SK-N-SH treated with all-trans-retinoic acid at 6 μM for 48 hours (cell line): Measurements from ENCODE around the gene ZFP36.

Source experiments
- BACH2 ChIP-seq: fragments of 250-450 bp; sonication (Bioruptor Pico); IDR thresholded peaks from 2 replicates; pipeline ENCODE4 v1.9.0; 2021; ENCODE audit warnings: mild to moderate bottlenecking, borderline replicate concordance
- CSDC2 ChIP-seq: fragments of 250-450 bp; sonication (Bioruptor Pico); IDR thresholded peaks from 2 replicates; pipeline ENCODE4 v1.5.0; 2020; ENCODE audit warnings: mild to moderate bottlenecking, moderate library complexity
- RARB ChIP-seq: fragments of 250-450 bp; sonication (Bioruptor Pico); IDR thresholded peaks from 2 replicates; pipeline ENCODE4 v1.8.0; 2021; ENCODE audit warnings: mild to moderate bottlenecking, moderate library complexity
- ZFP3 ChIP-seq: fragments of 250-450 bp; sonication (Bioruptor Pico); IDR thresholded peaks from 2 replicates; pipeline ENCODE4 v1.5.0; 2020; ENCODE audit warnings: mild to moderate bottlenecking, moderate library complexity
- ZFP30 ChIP-seq: fragments of 450-650 bp; formaldehyde crosslinking; IDR thresholded peaks from 2 replicates; pipeline ENCODE4 v1.5.0; 2022; ENCODE audit warnings: mild to moderate bottlenecking, moderate library complexity
- ZNF565 ChIP-seq: fragments of 450-650 bp; formaldehyde crosslinking; conservative IDR thresholded peaks from 2 replicates; pipeline ENCODE4 v1.5.0; 2020; ENCODE audit warnings: low read depth, mild to moderate bottlenecking, moderate library complexity
- TF ChIP-seq, protein P1 (sequence below): fragments of 250-450 bp; sonication (Bioruptor Pico); IDR thresholded peaks from 2 replicates; pipeline ENCODE4 v1.5.1; 2020; ENCODE audit warnings: low read depth, mild to moderate bottlenecking, moderate library complexity
- TF ChIP-seq, protein P2 (sequence below): fragments of 250-450 bp; sonication (Bioruptor Pico); IDR thresholded peaks from 2 replicates; pipeline ENCODE4 v1.8.0; 2021; ENCODE audit warnings: low read depth, mild to moderate bottlenecking, moderate library complexity, borderline replicate concordance
- TF ChIP-seq, protein P3 (sequence below): fragments of 250-450 bp; sonication (Bioruptor Pico); IDR thresholded peaks from 2 replicates; pipeline ENCODE4 v1.8.0; 2020; ENCODE audit warnings: mild to moderate bottlenecking, moderate library complexity, borderline replicate concordance

DNA sequence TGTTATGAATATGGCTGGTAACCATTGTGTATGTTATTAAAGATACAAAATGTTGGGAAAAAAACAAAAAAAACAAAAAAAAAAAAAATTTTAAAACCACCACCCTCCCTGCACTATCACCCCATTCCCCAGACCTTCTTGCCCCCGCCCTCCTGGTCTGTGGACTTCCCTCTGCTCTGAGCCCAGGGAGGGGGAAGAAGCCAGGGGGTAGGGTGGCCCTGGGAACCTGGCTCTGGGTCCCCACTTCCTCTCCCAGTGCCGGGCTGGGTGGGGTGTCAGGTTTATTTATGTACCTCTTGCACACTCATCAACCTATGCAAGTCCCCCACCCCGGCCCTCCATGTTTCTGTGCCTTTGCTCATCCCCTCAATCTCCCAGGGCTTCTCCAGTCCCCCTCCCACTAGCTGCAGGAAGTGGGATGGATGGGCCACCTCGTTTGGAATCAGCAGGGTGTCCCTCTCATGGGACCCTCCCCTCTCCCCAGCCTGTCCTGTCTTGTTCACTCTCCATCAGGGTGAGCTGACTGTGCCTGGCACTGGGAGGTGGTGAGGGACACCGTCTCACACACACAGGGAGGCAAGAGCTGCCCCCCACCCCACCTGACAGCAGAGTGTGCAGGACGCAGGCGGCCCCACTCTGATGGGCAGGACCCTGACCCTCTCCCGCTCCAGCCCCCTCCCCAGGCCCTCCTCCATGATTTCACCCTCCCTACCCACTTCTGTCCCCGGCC, 21.6 kb upstream of the ZFP36 start:
- TF ChIP-seq, protein P1, sequence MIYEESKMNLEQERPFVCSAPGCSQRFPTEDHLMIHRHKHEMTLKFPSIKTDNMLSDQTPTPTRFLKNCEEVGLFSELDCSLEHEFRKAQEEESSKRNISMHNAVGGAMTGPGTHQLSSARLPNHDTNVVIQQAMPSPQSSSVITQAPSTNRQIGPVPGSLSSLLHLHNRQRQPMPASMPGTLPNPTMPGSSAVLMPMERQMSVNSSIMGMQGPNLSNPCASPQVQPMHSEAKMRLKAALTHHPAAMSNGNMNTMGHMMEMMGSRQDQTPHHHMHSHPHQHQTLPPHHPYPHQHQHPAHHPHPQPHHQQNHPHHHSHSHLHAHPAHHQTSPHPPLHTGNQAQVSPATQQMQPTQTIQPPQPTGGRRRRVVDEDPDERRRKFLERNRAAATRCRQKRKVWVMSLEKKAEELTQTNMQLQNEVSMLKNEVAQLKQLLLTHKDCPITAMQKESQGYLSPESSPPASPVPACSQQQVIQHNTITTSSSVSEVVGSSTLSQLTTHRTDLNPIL (CRISPR knock-in tag) = no peak
- TF ChIP-seq, protein P2, sequence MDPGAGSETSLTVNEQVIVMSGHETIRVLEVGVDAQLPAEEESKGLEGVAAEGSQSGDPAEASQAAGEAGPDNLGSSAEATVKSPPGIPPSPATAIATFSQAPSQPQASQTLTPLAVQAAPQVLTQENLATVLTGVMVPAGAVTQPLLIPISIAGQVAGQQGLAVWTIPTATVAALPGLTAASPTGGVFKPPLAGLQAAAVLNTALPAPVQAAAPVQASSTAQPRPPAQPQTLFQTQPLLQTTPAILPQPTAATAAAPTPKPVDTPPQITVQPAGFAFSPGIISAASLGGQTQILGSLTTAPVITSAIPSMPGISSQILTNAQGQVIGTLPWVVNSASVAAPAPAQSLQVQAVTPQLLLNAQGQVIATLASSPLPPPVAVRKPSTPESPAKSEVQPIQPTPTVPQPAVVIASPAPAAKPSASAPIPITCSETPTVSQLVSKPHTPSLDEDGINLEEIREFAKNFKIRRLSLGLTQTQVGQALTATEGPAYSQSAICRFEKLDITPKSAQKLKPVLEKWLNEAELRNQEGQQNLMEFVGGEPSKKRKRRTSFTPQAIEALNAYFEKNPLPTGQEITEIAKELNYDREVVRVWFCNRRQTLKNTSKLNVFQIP (CRISPR knock-in tag) = no peak
- no peak for TF ChIP-seq BACH2
- TF ChIP-seq ZNF565 (CRISPR knock-in tag) = no peak
- TF ChIP-seq RARB (CRISPR knock-in tag) = no peak
- TF ChIP-seq, protein P3, sequence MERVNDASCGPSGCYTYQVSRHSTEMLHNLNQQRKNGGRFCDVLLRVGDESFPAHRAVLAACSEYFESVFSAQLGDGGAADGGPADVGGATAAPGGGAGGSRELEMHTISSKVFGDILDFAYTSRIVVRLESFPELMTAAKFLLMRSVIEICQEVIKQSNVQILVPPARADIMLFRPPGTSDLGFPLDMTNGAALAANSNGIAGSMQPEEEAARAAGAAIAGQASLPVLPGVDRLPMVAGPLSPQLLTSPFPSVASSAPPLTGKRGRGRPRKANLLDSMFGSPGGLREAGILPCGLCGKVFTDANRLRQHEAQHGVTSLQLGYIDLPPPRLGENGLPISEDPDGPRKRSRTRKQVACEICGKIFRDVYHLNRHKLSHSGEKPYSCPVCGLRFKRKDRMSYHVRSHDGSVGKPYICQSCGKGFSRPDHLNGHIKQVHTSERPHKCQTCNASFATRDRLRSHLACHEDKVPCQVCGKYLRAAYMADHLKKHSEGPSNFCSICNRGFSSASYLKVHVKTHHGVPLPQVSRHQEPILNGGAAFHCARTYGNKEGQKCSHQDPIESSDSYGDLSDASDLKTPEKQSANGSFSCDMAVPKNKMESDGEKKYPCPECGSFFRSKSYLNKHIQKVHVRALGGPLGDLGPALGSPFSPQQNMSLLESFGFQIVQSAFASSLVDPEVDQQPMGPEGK (CRISPR knock-in tag) = no peak
- no peak for TF ChIP-seq CSDC2 (CRISPR knock-in tag)
- TF ChIP-seq ZFP30 (CRISPR knock-in tag) = no peak
- no peak for TF ChIP-seq ZFP3
